ENCODE data around the gene TRPM3. TPM values are rescaled to one million over a fixed set of nuclear protein-coding genes. Genes with fewer than 3 reads are reported as not detected.
A peak's percentile ranks its signal among the peaks of the same experiment; 100 is the strongest.

The TRPM3 gene
- total RNA-seq, 4 donors from 2014 or later = 0.51 to 8.4 (median 3.3) TPM

GRCh38 chr9:70588999-70589398, 532.4 kb downstream of the TRPM3 start:
- intact Hi-C loops (cut with DNase I; ENCODE audit: low total_unique reads) = loop anchor here (5.0 kb wide), 1 partner anchor 102 kb away; no protein-coding TSS in a partner anchor
- peak overlapping the region; percentile 90 to 96 for H3K27ac ChIP-seq
- no peak for DNase-seq
- H3K9me3 ChIP-seq = no peaks in the 10 kb centered on the region
- peaks cover 17 to 33% of the 10 kb centered on the region in 2 donors for H3K4me1 ChIP-seq
- H3K27me3 ChIP-seq = no peaks in the 10 kb centered on the region
- H3K36me3 ChIP-seq = no peaks in the 10 kb centered on the region
- H3K4me3 ChIP-seq = no peak overlapping the region
- TF ChIP-seq POLR2A (IDR thresholded peaks at IDR 0.05) (no peak), CTCF (IDR thresholded peaks at IDR 0.05) (no peak)

GRCh38 chr9:70588381-70588780, 533.0 kb downstream of the TRPM3 start:
- TF ChIP-seq CTCF (IDR thresholded peaks at IDR 0.05) (no peak), POLR2A (IDR thresholded peaks at IDR 0.05) (no peak)
- H3K4me3 ChIP-seq = no peak overlapping the region
- H3K27ac ChIP-seq = peak overlapping the region; percentile 90 to 96
- H3K27me3 ChIP-seq = no peaks in the 10 kb centered on the region
- peaks cover 17 to 33% of the 10 kb centered on the region in 2 donors for H3K4me1 ChIP-seq
- no peak for DNase-seq
- intact Hi-C loops (cut with DNase I; ENCODE audit: low total_unique reads) = loop anchor here (5.0 kb wide), 1 partner anchor 101 kb away; no protein-coding TSS in a partner anchor
- no peaks in the 10 kb centered on the region for H3K9me3 ChIP-seq
- H3K36me3 ChIP-seq = no peaks in the 10 kb centered on the region

GRCh38 chr9:70587201-70587600, 534.2 kb downstream of the TRPM3 start:
- Histone ChIP-seq H3K36me3 (no peaks in the 10 kb centered on the region), H3K27me3 (no peaks in the 10 kb centered on the region), H3K4me1 (peaks cover 17 to 33% of the 10 kb centered on the region in 2 donors), H3K4me3 (no peak overlapping the region), H3K9me3 (no peaks in the 10 kb centered on the region), H3K27ac (peak overlapping the region; percentile 90 to 96)
- TF ChIP-seq CTCF (IDR thresholded peaks at IDR 0.05) = peak in 1 of 4 experiments; percentile 15
- TF ChIP-seq POLR2A (IDR thresholded peaks at IDR 0.05) = no peak
- intact Hi-C loops (cut with DNase I; ENCODE audit: low total_unique reads) = loop anchor here (5.0 kb wide), 1 partner anchor 100 kb away; no protein-coding TSS in a partner anchor
- peak; percentile 34 to 67 for DNase-seq

- no peak for TF ChIP-seq POLR2A (IDR thresholded peaks at IDR 0.05)
- no peak for TF ChIP-seq CTCF (IDR thresholded peaks at IDR 0.05)
- Histone ChIP-seq H3K4me3 (no peak overlapping the region), H3K4me1 (peaks cover 17 to 30% of the 10 kb centered on the region in 2 donors)
Observed at GRCh38 chr9:70586476-70586875, 534.9 kb downstream of the TRPM3 start.

GRCh38 chr9:70581955-70582350, 539.5 kb downstream of the TRPM3 start:
- H3K36me3 ChIP-seq = no peaks in the 10 kb centered on the region
- no peak overlapping the region for H3K4me3 ChIP-seq
- H3K4me1 ChIP-seq = no peaks in the 10 kb centered on the region
- H3K27ac ChIP-seq = no peak overlapping the region
- H3K9me3 ChIP-seq = no peaks in the 10 kb centered on the region
- no peak for DNase-seq
- TF ChIP-seq CTCF (IDR thresholded peaks at IDR 0.05) = no peak
- TF ChIP-seq POLR2A (IDR thresholded peaks at IDR 0.05) = no peak
- intact Hi-C loops (cut with DNase I; ENCODE audit: low total_unique reads) = no loop called here
- no peaks in the 10 kb centered on the region for H3K27me3 ChIP-seq

More at GRCh38 chr9:70586476-70586875, 534.9 kb downstream of the TRPM3 start:
- Histone ChIP-seq H3K36me3 (no peaks in the 10 kb centered on the region), H3K27ac (peak overlapping the region; percentile 90 to 96), H3K27me3 (no peaks in the 10 kb centered on the region), H3K9me3 (no peaks in the 10 kb centered on the region)
- no peak for DNase-seq
- intact Hi-C loops (cut with DNase I; ENCODE audit: low total_unique reads) = loop anchor here (5.0 kb wide), 1 partner anchor 99 kb away; no protein-coding TSS in a partner anchor
